NCI-H2227 (cell line): ENCODE results near the gene CYFIP2.
"Not testable (repeated sequence)": the region's sequence is repeated elsewhere in the genome, so short reads cannot be mapped to it uniquely, and the experiment has no call there.

Experiments used
- DNase-seq: peaks from one replicate; lab custom pipeline; 2025; ENCODE audit not compliant: unreplicated experiment; lab: John Stamatoyannopoulos, UW

Gene CYFIP2

DNA sequence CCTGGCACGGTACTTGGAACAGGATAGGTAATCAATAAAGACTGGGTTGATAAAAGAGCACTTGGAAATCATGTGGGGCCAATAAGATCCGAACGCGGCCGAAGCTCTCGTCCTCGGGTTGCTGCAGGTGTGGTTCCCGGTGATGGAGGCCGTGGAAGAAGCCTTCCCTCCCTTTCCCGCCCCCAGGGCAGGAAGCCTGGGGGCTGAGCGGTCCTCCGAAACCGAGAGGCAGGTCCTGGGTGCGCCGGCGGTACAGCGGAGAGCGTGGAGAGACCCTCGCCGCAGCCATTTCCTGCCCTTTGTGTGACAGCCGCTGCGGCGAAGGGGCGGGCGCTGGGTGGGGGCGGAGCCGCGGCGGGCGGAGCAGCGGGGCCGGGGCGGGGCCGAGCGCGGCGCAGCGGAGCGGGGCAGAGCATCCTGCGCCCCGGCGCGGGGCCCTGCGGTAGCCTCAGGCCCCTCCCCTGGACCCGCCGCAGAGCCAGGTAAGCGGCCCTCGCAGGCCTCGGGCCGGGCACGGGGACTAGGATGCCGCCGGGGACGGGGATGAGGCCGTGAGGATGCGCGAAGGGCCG lies at the start of gene CYFIP2:
Gene CYFIP2, plus strand, starts transcription at position 410 of the 572 bp plus-strand sequence. CDS start 19,239 bp downstream, outside the sequence.
- DNase-seq, result peak; percentile 68

DNA sequence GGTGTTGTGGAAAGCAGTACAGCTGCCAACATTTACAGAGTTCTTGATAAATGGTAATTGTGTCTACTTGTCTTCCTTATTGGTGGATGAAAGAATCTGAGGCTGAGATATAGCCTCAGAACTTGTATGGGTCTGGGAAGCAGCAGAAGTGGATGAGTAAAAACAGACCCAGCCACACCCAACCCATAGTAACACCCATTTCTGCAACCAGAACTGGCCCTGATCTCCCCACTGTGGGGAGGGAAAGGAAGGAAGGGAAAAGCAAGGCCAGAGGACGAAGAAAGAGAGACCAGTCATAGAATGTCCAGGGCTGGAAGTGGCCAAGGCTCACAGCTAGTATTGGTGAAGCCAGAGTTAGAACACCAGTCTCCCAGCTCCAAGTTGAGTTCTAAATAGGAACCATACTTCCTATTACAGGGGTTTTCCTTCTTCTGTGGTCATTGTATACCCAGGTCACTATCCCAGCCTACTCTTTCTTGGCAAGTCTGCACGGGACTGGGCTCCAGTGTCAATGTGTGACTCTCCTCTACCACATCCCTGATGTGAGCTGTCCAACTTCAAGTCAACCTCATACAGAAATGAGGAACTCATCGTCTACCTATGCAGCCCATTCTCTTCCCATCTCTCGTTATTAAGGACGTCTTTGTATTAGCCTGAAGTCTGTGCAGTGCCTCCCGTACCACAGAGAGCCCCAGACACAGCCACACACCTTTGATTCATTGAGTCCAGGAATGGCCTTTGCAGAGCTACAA lies 49.4 kb upstream of the CYFIP2 start:
- DNase-seq, result no peak

DNA sequence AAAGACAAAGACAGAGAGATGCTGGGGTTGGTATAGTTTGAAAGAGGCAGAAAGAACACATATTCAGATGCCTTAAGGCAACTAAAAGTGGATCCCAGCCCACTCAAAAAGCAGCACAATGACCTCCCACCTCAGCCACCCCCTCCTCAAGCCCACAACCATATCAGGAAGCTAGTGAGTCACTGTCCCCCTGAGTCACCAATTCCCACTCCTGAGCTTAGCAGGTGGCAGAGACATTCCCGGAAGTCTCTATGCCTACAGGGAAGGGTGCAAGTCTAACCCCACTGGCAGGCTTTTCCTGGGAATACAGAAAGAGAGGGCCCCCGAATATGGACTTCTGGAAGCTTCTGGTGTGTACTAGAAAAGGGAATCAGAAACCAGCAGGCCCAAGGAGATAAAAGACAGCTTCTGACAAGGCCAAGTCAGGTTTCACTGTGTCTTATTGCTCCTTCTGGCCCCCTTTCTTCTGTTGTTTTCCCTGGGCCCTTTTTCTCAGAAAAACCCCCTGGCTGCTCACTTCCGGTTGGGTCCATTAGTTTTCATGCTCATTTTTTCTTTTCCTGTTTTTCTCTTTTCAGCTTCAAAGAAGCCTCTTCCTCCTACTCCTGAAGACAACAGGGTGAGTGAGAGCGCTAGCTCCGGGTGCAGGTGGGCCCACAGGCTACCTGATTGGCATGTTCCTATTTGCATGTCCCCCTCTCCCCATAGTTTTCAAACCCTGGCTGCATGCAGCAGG lies 48.5 kb upstream of the CYFIP2 start:
- no peak for DNase-seq

DNA sequence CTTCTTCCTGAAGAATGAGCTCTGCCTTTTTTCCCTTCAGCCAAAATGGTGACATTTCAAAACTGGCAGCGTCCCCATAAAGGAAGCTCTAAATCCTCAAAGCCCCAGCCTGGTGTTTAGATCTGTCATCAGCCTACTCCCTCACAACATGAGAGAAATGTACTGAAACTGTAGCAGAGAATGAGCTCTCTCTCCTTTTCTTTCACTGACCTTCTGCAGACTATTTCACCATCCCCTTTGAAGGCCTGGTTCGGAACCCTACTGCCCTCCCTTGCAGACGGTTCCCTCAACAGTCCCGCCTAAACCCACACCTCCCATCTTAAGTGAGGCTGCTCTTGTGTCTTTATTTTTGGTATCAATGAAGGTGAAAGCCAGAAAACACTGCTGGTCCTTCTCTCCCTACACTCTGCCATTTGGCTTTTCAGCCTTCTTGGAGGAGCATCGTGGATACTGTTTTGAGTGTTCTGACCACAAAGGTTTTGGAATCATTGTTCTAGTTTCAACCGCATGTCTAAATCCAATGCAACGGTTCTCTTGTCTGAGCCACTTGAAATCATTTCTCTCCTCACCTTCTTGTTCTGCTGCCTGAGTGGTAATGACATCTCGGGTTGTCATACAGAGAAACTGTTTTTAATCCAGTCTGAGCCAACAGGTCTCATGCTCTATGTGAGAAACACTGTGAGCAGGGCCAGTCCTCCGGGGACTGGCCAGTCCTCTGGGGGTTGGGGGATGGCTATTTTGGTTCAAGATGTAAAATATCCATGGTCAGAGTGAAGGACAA lies 46.2 kb upstream of the CYFIP2 start:
- DNase-seq, result no peak

DNA sequence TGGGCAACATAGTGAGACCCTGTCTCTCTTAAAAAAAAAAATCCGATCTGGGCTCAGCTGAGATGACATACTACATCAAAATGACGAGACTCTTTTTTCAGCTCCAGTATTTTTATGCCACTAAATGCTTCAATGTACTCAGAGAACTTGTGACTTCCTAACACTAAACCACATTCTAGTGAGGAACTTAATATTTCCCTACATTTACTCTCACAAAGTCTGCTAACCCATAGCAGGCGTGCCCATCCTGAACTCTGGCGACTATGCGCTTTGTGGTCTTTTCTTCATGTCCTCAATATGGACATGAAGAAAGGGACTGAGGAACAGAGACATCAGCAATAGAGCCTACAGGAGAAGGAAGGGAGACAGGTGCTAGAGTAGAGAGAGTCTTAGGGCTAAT lies 44.0 kb upstream of the CYFIP2 start:
- no peak for DNase-seq

DNA sequence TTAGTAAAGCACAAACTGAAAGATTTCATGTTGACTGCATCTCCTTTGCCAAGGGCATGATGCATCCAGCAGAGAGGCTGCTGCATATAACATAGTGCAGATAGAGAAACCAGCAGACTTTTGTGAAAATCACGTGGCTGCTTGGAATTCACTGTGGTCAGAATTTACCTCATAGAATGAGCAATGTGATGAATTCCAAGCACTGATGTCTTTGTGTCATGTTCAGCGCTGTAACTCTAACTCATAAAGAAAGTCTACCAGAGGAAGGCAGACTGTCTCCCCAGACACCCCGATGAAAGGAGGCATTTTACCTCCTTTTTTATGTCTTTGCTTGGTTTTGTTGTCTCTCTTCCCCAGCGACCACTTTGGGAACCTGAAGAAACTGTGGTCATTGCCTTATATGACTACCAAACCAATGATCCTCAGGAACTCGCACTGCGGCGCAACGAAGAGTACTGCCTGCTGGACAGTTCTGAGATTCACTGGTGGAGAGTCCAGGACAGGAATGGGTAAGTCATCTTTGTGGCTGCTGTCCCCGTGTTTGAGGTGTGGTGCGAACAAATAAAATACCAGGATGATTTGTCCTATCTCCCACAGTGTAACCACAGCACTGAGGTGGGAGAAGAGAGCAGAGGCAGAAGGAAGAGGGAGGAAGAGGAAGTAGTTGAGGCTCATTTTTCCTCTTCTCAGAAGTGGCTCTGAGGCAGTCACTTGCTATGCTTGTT lies 43.3 kb upstream of the CYFIP2 start:
- no peak for DNase-seq

DNA sequence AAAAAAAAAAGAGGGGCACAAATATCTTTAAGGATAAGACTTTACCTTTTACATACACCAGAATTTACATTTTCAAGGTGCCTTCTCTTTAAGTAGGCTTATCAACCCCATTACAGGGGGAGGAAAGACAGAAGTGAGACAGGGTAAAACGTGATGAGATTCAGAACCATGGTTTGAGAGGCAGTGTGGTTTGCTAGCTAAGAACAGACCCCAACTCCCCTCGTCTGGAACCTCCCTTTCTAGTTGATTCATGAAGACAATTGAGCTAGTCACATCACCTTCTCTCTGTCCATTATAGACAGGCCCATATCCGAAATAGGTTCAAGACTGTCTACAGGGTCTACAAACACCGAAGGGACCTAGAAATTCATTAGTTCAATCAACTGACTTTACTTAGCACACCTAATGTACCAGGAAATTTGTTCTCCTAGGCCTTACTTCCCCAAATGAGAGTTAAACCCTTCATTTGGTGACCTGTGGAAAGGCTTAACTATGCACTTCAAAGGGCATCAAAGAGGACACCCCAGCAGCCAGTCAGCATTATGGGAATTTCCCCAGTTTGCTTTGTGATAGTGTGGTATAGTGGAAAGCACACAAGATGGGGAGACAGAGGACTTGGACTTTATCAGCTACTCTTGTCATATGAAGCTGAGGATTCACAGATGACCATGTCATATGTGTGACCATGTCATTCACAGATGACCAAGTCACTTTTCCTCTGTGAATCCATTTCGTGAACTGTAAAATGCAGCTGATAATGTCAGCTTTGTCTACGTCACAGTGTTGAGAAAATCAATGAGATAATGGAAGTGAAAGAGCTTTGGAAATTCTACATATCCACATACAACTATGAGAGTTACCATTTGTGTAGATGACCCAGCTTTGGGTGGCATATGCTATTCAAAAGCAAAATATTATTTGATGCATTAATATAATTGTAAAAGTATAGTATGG lies 40.2 kb upstream of the CYFIP2 start:
- DNase-seq, result no peak

DNA sequence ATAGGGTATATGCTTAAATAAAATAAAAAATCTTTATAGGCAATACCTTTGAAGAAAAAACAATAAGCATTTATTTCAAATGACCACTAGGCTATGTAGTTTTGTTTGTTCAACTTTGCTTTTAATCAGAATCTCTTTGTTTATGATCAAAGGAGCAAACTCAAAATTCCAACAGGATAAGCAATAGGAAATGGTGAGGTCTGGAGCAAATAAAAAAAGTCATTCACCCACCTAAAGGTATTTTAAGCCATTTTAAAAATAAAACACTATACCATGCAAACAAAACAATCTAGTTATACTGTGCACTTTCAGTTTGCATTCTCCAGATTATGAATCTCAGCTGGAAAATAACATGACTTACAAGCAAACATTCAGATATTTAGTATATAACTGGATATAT lies 35.3 kb upstream of the CYFIP2 start:
- no peak for DNase-seq

DNA sequence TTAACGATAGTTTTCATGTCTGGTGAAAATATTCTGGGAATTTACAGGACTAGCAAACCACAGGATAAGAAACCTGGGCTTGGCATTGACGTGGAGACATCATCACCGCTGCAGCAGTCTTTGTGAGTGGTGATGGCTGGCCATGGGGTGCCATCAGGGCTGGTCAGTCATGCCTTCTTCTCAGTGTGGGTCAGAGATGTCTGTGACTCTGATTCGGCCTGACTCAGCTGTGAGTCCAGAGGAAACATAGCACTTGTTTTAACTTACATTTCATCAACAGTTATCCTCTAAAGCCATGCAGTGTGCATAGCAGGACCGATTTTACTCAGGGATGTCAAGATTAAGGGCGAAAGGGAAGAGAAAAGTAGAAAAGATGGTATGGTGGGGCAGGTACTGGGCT lies 33.2 kb upstream of the CYFIP2 start:
- DNase-seq, result no peak

DNA sequence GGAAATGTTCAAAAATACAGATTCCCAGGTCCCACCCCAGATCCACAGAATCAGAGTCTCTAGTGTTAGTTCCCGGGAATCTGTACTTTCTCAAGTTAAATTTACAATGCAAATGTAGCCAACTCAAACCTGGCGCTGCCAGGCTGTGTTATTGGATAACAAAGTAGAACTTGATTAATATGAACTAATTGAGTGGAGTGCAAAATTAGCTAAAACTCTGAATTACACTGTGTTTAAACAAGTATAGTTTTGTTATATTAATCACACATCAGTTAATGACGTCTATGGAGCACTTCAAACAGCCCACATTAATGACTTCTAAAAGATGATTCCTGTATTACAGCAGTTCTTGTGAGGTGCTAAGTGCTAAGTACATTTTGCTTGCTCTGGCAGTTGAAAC lies 32.4 kb upstream of the CYFIP2 start:
- no peak for DNase-seq

DNA sequence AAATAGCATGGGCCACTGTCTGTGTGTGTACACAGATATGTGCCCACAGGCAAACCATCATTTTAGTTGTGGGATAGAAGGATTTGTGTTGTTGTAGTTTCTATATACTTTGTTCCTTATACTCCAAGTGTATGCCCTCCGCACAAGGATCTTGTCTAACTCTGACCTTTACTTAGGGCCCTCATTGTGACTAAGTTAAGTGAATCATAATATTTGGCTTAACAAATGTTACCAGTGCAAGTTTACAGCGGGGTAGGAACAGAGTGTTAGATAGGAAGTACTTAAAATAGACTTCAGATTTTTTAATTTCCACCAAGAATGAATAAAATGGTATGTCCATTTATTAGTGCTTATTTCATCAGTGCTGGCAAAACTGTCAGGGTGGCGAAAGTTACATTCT lies 29.5 kb upstream of the CYFIP2 start:
- DNase-seq, result no peak

DNA sequence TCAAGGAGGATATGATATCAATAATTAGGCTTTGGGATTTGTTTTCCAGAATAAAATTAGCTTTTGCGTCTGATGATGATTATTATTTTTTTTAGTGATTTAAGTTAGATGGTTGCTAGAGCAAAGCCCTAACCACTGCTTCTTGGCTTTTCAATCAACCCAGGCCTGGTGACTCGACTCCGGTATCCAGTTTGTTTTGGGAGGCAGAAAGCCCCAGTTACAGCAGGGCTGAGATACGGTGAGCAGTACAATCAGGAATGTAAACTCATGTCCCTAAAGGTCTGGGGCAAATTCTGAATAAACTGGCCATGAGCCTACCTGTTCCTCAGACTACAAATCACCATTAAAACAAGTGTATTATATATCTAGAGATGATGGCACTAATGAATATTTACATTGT lies 24.4 kb upstream of the CYFIP2 start:
- DNase-seq, result no peak

DNA sequence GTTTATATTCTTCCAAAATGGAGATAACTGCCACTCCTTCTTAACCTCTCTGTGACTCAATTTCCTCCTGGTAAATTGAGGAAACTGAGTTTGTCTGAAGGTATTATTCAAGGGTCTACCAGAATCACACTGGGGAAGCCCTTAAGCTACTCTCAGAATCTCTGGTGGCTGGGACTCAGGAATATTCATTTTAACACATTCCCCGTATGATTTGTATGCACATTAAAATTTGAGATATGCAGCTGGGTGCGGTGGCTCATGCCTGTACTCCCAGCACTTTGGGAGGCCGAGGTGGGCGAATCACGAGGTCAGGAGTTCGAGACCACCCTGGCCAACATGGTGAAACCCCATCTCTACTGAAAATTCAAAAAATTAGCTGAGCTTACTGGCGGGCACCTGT lies 21.2 kb upstream of the CYFIP2 start:
- not testable (repeated sequence) for DNase-seq

DNA sequence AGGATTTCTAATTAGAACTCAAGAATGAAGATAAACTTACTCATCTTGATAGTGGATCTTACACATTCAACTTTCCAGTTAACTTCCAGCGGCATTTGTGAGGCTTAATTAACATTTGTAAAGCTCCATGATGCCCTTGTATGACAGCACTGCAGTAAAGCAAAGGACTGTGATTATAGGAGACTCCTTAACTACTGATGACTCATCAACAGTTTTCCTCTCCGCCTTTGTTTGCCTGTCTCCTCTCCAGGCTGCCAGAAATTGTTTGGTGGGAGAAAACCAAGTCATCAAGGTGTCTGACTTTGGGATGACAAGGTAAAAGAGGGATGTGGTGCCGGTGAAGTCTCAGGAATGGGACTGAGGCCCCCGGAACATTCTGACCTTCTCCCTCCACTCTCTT lies 20.4 kb upstream of the CYFIP2 start:
- peak; percentile 6 for DNase-seq

DNA sequence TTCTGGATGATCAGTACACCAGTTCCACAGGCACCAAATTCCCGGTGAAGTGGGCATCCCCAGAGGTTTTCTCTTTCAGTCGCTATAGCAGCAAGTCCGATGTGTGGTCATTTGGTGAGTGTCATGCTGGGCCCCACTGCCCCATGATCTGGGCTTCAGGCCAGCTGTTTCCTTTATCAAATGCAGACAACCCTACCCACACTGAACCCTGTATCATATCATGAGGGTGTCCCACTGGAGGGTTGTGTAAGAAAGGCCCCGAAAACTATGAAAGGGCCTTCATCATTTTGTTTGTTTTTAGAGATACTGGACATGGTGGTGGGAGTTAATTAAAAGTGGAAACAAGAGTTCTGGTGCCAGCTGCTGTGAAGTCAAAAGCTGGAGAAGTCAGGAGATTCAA lies 20.0 kb upstream of the CYFIP2 start:
- no peak for DNase-seq

DNA sequence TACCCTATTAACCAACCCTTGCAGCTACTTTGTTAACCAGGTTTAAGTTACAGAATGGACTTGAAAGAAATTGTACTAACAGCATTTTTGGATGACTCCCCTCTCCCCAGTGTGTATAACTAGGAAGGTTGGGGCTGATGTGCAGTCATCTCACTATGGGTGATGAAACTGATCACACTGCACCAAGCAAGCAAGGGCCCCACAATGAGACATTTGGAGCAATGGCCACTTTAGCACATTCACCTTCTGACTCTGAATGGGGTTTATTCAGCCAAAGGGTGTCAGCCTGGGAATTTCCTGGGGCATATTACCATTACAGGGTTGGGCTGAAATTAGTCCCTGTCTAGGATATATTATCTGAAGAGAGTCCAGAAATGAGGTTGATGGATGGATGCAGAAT lies 18.7 kb upstream of the CYFIP2 start:
- no peak for DNase-seq

DNA sequence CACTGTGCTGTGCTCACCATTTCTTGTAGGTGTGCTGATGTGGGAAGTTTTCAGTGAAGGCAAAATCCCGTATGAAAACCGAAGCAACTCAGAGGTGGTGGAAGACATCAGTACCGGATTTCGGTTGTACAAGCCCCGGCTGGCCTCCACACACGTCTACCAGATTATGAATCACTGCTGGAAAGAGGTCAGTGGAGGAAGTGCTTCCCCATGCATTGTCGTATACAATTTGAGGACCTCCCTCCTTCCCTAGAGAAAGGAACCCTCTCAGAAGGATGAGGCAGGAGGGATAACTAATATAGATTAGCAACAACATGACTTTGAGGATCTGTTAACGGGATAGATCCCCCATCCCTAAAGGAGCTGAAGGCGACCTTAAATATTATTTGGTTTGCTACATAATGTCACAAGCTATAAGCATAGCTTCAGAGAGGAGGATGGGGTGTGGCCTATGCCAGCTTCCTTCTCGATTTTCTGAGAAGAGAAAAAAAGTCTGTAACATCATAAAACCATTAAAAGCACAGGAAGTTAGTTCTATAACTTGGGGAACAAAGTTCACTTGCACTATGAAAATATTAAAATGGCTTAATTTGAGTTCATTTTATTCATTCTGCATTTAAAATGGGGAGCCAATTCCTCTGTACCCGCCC lies 17.0 kb upstream of the CYFIP2 start:
- no peak for DNase-seq

DNA sequence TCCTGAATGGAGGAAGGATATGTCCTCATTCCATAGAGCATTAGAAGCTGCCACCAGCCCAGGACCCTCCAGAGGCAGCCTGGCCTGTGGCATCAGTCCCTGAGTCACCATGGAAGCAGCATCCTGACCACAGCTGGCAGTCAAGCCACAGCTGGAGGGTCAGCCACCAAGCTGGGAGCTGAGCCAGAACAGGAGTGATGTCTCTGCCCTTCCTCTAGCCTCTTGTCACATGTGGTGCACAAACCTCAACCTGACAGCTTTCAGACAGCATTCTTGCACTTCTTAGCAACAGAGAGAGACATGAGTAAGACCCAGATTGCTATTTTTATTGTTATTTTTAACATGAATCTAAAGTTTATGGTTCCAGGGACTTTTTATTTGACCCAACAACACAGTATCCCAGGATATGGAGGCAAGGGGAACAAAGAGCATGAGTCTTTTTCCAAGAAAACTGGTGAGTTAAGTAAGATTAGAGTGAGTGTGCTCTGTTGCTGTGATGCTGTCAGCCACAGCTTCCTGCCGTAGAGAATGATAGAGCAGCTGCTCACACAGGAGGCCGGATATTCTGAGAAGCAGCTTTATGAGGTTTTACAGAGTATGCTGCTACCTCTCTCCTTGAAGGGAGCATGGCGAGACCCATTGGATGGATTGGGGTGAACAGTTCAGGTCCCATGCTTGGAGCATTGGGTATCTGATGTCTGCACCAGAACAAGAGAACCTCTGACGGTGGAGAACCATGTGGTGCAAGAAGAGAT lies 13.0 kb upstream of the CYFIP2 start:
- no peak for DNase-seq

DNA sequence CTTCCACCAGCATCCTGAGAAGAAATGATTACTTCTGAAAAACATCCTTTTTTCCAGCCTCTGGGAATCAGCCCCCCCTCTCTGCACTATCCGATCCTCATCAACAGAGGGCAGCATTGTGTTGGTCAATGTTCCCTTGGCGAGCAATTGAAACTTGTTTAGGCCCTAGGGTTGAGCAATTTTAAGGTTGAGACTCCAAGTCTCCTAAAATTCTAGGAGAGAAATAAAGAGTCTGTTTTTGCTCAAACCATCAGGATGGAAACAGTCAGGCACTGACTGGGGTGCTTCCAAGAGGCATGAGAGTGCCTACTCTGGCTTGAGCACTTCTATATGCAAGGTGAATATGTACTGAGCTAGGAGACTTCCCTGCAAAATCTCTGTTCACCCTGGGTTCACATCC lies 12.4 kb upstream of the CYFIP2 start:
- peak; percentile 12 for DNase-seq
